ENCODE results near the gene ABCA9. TPM values are rescaled to one million over a fixed set of nuclear protein-coding genes. Genes with fewer than 3 reads are reported as not detected.
"Not testable (repeated sequence)": the region's sequence is repeated elsewhere in the genome, so short reads cannot be mapped to it uniquely, and the experiment has no call there.

ABCA9 gene
- total RNA-seq, 2 experiments from 2014 or later = not detected

DNA sequence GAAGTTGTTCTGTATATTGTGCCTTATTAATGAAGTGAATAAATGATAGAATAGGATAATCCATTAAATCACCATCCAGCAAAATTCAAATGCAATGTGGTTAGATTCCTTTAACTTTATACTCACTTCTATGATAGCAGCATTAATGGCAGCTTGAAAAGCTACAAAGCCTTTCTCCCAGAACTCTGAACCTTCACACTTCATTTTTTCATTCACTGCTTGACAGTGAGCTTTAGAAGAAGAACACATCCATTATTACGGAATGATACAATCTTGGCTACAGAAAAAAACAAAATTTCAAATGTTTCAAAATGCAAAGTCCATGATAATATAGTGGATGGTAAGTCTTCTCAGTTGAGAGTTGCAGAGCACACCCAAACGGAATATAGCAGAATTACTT lies 16.4 kb downstream of the ABCA9 start:
- no peak for DNase-seq
- no peaks in the 10 kb centered on the region for H3K36me3 Mint-ChIP-seq
- H3K4me3 Mint-ChIP-seq = no peak overlapping the region
- no peak overlapping the region for H3K27ac Mint-ChIP-seq
- ATAC-seq = no peak
- CTCF ChIA-PET = no interaction called here
- H3K27me3 Mint-ChIP-seq = no peaks in the 10 kb centered on the region
- H3K4me1 Mint-ChIP-seq = peaks cover 2% of the 10 kb centered on the region
- no peaks in the 10 kb centered on the region for H3K9me3 Mint-ChIP-seq (ENCODE audit: low read depth)

GRCh38 chr17:69043098-69043734 lies 17.5 kb downstream of the ABCA9 start:
- CTCF ChIA-PET = no interaction called here
- ATAC-seq = no peak
- Mint-ChIP-seq H3K27ac (no peak overlapping the region), H3K36me3 (no peaks in the 10 kb centered on the region), H3K27me3 (no peaks in the 10 kb centered on the region), H3K9me3 (ENCODE audit: low read depth) (no peaks in the 10 kb centered on the region), H3K4me1 (no peaks in the 10 kb centered on the region), H3K4me3 (no peak overlapping the region)
- DNase-seq = no peak

DNA sequence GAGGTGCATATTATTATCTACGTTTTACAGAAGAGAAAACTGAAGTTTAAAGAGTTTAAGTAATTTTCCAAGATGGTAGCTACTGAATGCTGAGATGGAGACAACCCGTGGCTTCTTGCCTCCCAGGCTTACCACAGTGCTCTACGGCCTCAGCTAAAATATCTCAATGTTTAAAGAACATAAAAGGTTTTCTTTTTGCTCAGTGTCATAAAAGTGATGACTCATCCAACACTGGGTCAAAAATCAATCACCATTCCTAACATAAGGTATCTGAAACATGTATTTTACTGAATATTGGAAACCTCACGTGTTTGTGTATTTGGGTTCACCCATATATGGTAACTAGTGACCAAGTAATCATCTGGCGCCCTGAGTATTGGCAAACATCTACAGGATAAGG lies 18.4 kb downstream of the ABCA9 start:
- DNase-seq = no peak
- peaks cover 3% of the 10 kb centered on the region for H3K9me3 Mint-ChIP-seq (ENCODE audit: low read depth)
- no peaks in the 10 kb centered on the region for H3K4me1 Mint-ChIP-seq
- no peak for ATAC-seq
- no peak overlapping the region for H3K27ac Mint-ChIP-seq
- no peak overlapping the region for H3K4me3 Mint-ChIP-seq
- no peaks in the 10 kb centered on the region for H3K36me3 Mint-ChIP-seq
- CTCF ChIA-PET = no interaction called here
- H3K27me3 Mint-ChIP-seq = no peaks in the 10 kb centered on the region

DNA sequence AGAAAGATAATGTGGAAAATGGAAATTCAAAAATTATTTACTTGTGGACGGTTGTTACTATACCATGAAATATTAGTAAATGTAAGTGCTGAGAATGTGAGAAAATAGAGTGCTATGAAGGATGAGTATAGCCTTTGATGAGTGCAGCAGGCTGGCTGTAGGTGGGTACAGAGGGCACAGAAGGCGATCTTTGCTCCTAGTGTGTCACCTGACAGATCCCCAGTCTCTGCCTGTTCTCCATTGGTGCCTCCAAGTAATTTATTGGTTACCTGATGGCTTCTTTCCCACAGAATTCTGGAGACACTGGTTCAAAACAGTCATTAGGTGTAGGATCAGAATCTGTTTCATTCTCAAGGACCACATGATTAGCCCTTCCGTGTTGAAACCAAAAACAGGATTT lies 28.9 kb downstream of the ABCA9 start:
- H3K27me3 Mint-ChIP-seq = no peaks in the 10 kb centered on the region
- H3K4me1 Mint-ChIP-seq = no peaks in the 10 kb centered on the region
- no peak for DNase-seq
- H3K9me3 Mint-ChIP-seq (ENCODE audit: low read depth) = no peaks in the 10 kb centered on the region
- no peak overlapping the region for H3K27ac Mint-ChIP-seq
- H3K4me3 Mint-ChIP-seq = no peak overlapping the region
- no peak for ATAC-seq
- H3K36me3 Mint-ChIP-seq = no peaks in the 10 kb centered on the region
- CTCF ChIA-PET = no interaction called here

DNA sequence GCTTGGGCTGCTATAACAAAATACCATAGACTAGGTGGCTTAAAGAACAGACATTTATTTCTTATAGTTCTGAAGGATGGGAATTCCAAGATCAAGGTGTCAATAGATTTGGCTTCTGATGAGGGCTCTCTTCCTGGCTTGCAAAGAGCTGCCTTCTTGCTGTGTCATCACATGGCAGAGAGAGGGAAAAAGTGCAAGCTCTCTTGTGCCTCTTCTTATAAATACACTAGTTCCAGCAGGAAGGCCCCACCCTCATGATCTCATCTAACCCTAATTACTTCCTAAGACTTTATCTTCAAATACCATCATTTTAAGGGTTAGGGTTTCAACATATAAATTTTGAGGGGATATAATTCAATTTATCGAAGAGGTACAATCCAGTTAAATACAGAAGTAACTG lies 30.6 kb downstream of the ABCA9 start:
- H3K9me3 Mint-ChIP-seq (ENCODE audit: low read depth) = no peaks in the 10 kb centered on the region
- no peaks in the 10 kb centered on the region for H3K36me3 Mint-ChIP-seq
- no peak overlapping the region for H3K27ac Mint-ChIP-seq
- no peak for ATAC-seq
- CTCF ChIA-PET = no interaction called here
- H3K27me3 Mint-ChIP-seq = no peaks in the 10 kb centered on the region
- H3K4me3 Mint-ChIP-seq = no peak overlapping the region
- DNase-seq = no peak
- no peaks in the 10 kb centered on the region for H3K4me1 Mint-ChIP-seq

GRCh38 chr17:69018687-69019086 lies 42.0 kb downstream of the ABCA9 start:
- H3K27ac Mint-ChIP-seq = no peak overlapping the region
- ATAC-seq (no peak), DNase-seq (no peak)
- no peaks in the 10 kb centered on the region for H3K4me1 Mint-ChIP-seq
- H3K4me3 Mint-ChIP-seq = no peak overlapping the region
- H3K36me3 Mint-ChIP-seq = no peaks in the 10 kb centered on the region
- peaks cover 5% of the 10 kb centered on the region for H3K27me3 Mint-ChIP-seq
- H3K9me3 Mint-ChIP-seq (ENCODE audit: low read depth) = no peaks in the 10 kb centered on the region
- CTCF ChIA-PET = no interaction called here

DNA sequence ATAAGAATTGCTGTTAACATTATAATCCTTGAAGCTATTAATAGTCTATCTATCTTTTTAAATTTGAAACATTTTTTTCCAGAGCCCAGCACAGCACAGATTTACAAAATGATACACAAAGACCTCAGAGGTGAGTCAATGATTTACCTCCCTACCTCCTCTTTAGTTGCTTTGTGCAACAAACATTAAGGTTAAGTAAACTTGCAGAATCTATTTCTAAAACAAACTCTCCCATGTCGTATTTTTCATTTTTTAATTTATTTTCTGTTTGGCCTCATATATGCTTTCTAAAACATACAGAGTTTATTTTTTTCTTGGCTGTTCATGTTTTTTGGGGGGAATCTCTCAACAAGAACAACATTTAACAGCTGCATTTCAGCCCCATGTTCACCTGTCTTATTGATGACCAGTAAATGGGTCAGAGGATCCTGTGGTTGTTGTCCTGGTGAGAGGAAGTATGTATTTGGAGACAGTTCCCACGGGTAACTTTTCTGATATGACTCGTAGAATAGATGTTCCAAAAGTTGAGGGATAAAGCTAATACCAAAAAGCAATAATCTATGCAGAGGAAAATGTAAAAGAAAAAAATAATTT lies 42.6 kb downstream of the ABCA9 start:
- no peak for DNase-seq

GRCh38 chr17:69015631-69016030 lies 45.1 kb downstream of the ABCA9 start:
- CTCF ChIA-PET = no interaction called here
- H3K27ac Mint-ChIP-seq = no peak overlapping the region
- peaks cover 3% of the 10 kb centered on the region for H3K27me3 Mint-ChIP-seq
- no peaks in the 10 kb centered on the region for H3K4me1 Mint-ChIP-seq
- H3K4me3 Mint-ChIP-seq = no peak overlapping the region
- no peak for DNase-seq
- ATAC-seq = no peak
- no peaks in the 10 kb centered on the region for H3K36me3 Mint-ChIP-seq
- no peaks in the 10 kb centered on the region for H3K9me3 Mint-ChIP-seq (ENCODE audit: low read depth)

More for the DNA sequence above, 42.6 kb downstream of the ABCA9 start:
- no peaks in the 10 kb centered on the region for H3K9me3 Mint-ChIP-seq (ENCODE audit: low read depth)
- no peak overlapping the region for H3K27ac Mint-ChIP-seq
- no peak for ATAC-seq
- CTCF ChIA-PET = no interaction called here
- no peaks in the 10 kb centered on the region for H3K36me3 Mint-ChIP-seq
- H3K27me3 Mint-ChIP-seq = peaks cover 5% of the 10 kb centered on the region
- H3K4me1 Mint-ChIP-seq = no peaks in the 10 kb centered on the region
- H3K4me3 Mint-ChIP-seq = no peak overlapping the region

- Mint-ChIP-seq H3K4me1 (no peaks in the 10 kb centered on the region), H3K36me3 (no peaks in the 10 kb centered on the region), H3K27me3 (no peaks in the 10 kb centered on the region), H3K9me3 (ENCODE audit: low read depth) (no peaks in the 10 kb centered on the region), H3K27ac (no peak overlapping the region), H3K4me3 (no peak overlapping the region)
- ATAC-seq (no peak), DNase-seq (no peak)
- CTCF ChIA-PET = no interaction called here
These were observed 47.6 kb downstream of the ABCA9 start for GRCh38 chr17:69012895-69013805.

- no peaks in the 10 kb centered on the region for H3K36me3 Mint-ChIP-seq
- CTCF ChIA-PET = no interaction called here
- ATAC-seq (no peak), DNase-seq (no peak)
- no peaks in the 10 kb centered on the region for H3K9me3 Mint-ChIP-seq (ENCODE audit: low read depth)
- no peak overlapping the region for H3K27ac Mint-ChIP-seq
- no peak overlapping the region for H3K4me3 Mint-ChIP-seq
- H3K27me3 Mint-ChIP-seq = no peaks in the 10 kb centered on the region
- H3K4me1 Mint-ChIP-seq = no peaks in the 10 kb centered on the region
These were observed 50.8 kb downstream of the ABCA9 start for GRCh38 chr17:69009930-69010329.

DNA sequence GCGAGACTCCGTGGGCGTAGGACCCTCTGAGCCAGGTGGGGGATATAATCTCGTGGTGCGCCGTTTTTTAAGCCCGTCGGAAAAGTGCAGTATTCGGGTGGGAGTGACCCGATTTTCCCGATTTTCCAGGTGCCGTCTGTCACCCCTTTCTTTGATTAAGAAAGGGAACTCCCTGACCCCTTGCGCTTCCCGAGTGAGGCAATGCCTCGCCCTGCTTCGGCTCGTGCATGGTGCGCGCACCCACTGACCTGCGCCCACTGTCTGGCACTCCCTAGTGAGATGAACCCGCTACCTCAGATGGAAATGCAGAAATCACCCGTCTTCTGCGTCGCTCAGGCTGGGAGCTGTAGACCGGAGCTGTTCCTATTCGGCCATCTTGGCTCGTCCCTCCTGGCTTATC lies 56.0 kb downstream of the ABCA9 start:
- H3K4me3 Mint-ChIP-seq; DNase-seq; CTCF ChIA-PET; H3K4me1 Mint-ChIP-seq; H3K9me3 Mint-ChIP-seq (ENCODE audit: low read depth); ATAC-seq; H3K27ac Mint-ChIP-seq; H3K27me3 Mint-ChIP-seq; H3K36me3 Mint-ChIP-seq: not testable (repeated sequence)

DNA sequence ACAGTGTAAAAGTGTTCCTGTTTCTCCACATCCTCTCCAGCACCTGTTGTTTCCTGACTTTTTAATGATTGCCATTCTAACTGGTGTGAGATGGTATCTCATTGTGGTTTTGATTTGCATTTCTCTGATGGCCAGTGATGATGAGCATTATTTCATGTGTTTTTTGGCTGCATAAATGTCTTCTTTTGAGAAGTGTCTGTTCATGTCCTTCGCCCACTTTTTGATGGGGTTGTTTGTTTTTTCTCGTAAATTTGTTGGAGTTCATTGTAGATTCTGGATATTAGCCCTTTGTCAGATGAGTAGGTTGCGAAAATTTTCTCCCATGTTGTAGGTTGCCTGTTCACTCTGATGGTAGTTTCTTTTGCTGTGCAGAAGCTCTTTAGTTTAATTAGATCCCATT lies 61.0 kb downstream of the ABCA9 start:
- DNase-seq; H3K9me3 Mint-ChIP-seq (ENCODE audit: low read depth); H3K4me1 Mint-ChIP-seq; H3K36me3 Mint-ChIP-seq; CTCF ChIA-PET; ATAC-seq; H3K4me3 Mint-ChIP-seq; H3K27ac Mint-ChIP-seq; H3K27me3 Mint-ChIP-seq: not testable (repeated sequence)

GRCh38 chr17:68993112-68993511 lies 67.6 kb downstream of the ABCA9 start:
- no peak overlapping the region for H3K4me3 Mint-ChIP-seq

GRCh38 chr17:68987966-68988365 lies 72.8 kb downstream of the ABCA9 start:
- no peak overlapping the region for H3K27ac Mint-ChIP-seq
- H3K36me3 Mint-ChIP-seq = no peaks in the 10 kb centered on the region
- no peaks in the 10 kb centered on the region for H3K27me3 Mint-ChIP-seq
- H3K4me1 Mint-ChIP-seq = no peaks in the 10 kb centered on the region
- no peaks in the 10 kb centered on the region for H3K9me3 Mint-ChIP-seq (ENCODE audit: low read depth)
- ATAC-seq (no peak), DNase-seq (no peak)
- CTCF ChIA-PET = no interaction called here
- H3K4me3 Mint-ChIP-seq = no peak overlapping the region

More at GRCh38 chr17:68993112-68993511, 67.6 kb downstream of the ABCA9 start:
- CTCF ChIA-PET = no interaction called here
- Mint-ChIP-seq H3K9me3 (ENCODE audit: low read depth) (no peaks in the 10 kb centered on the region), H3K27me3 (no peaks in the 10 kb centered on the region), H3K36me3 (no peaks in the 10 kb centered on the region), H3K4me1 (no peaks in the 10 kb centered on the region), H3K27ac (no peak overlapping the region)
- no peak for ATAC-seq
- no peak for DNase-seq
